Measurements from ENCODE around the gene TRNAU1AP.
A peak's percentile ranks its signal among the peaks of the same experiment; 100 is the strongest.
"Not testable (repeated sequence)": the region's sequence is repeated elsewhere in the genome, so short reads cannot be mapped to it uniquely, and the experiment has no call there.

The TRNAU1AP gene

DNA sequence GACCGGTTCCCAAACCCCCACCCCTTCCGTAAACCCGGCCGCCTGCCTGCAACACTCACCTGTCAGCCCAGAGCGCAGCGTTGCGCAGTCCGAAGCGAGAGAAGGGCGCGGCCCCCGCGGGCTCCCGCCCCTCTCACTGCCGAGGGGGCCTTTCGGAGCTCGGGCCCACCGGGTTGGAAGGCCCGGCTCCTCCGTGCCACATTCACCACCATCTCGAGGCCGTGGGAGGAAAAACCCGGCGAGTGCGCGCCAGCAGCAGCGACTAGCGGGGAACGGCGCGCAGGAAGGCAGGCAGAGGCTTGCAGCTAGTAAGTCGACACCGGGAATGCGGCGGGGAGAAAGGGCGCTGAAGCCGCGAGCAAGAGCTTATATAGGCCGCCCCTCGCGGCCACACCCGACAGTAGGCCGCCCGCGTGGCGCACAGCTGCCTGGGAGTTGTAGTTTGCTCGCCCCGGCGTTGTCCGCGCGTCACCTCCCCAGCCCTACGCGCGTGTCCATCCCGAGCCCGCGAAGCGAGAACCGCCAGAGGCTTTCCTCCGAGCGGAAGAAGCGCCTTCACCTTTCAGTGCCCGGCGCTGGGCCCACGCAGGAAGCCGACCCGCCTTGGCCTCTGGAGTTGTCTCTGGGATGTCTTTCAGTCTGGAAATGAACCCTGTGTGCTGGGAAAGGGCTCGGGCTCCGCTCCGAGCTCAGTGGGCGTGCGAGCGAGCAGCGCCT is 28.8 kb downstream of the TRNAU1AP start:
- peak overlapping the region; percentile 87 for H3K4me3 ChIP-seq (ENCODE audit: low read length)
- H3K9ac ChIP-seq (ENCODE audit: low read length) = peak overlapping the region; percentile 89
- H3K36me3 ChIP-seq (ENCODE audit: control insufficient read depth, insufficient read depth, low read length) = no peaks in the 10 kb centered on the region
- H3K27me3 ChIP-seq (ENCODE audit: control insufficient read depth, insufficient read depth, low read length) = no peaks in the 10 kb centered on the region
- H3K4me1 ChIP-seq (ENCODE audit: control insufficient read depth, insufficient read depth, low read length) = peaks cover 15% of the 10 kb centered on the region
- H3K9me3 ChIP-seq (ENCODE audit: control insufficient read depth, low read length) = no peaks in the 10 kb centered on the region

DNA sequence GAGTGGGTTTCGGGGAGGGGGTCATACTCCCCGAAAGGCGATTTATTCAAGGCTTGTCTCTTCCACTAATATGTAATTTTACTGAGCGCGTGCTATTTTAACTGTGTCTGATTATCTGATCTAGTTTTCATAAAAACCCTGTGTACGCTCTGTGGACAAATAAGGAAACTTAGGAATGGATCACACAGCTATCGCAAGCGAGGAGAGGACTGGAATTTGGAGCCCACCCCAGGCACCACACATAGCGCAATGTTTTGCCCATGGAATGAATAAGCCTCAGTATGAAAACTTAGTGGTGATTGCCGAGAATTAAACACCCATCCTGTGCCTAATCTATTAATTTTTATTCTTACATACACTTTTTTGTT is 29.3 kb downstream of the TRNAU1AP start:
- H3K9me3 ChIP-seq (ENCODE audit: control insufficient read depth, low read length) = no peaks in the 10 kb centered on the region
- peak overlapping the region; percentile 87 for H3K4me3 ChIP-seq (ENCODE audit: low read length)
- no peaks in the 10 kb centered on the region for H3K27me3 ChIP-seq (ENCODE audit: control insufficient read depth, insufficient read depth, low read length)
- peaks cover 15% of the 10 kb centered on the region for H3K4me1 ChIP-seq (ENCODE audit: control insufficient read depth, insufficient read depth, low read length)
- H3K9ac ChIP-seq (ENCODE audit: low read length) = peak overlapping the region; percentile 89
- no peaks in the 10 kb centered on the region for H3K36me3 ChIP-seq (ENCODE audit: control insufficient read depth, insufficient read depth, low read length)

DNA sequence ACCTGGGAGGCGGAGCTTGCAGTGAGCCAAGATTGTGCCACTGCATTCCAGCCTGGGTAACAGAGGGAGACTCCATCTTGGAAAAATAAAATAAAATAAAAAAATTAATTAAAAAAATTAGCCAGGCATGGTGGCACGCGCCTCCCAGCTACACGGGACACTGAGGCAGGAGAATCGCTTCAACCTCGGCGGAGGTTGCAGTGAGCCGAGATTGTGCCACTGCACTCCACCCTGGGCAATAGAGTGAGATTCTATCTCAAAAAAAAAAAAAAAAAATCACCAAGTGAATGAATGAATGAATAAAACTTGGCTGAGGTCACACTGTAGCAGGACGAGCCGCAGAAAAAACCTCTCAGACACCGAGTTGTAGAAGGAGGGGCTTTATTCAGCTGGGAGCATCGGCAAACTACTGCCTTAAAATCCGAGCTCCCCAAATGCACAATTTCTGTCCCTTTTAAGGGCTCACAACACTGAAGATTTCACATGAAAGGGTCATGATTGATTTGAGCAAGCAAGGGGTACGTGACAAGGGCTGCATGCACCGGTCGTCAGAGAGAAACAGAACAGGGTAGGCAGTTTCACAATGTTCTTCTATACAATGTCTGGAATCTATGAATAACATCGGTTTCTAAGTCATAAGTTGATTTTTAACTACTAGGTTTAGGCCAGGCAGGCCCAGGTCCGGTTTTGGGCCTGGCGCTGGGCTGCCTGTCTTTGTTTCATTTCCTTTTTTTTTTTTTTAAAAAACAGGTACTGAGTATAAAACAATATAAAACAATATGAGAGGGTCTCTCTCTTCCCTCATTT is 33.9 kb downstream of the TRNAU1AP start:
- not testable (repeated sequence) for H3K9ac ChIP-seq (ENCODE audit: low read length); H3K9me3 ChIP-seq (ENCODE audit: control insufficient read depth, low read length); H3K27me3 ChIP-seq (ENCODE audit: control insufficient read depth, insufficient read depth, low read length); H3K36me3 ChIP-seq (ENCODE audit: control insufficient read depth, insufficient read depth, low read length); H3K4me3 ChIP-seq (ENCODE audit: low read length)
- H3K4me1 ChIP-seq (ENCODE audit: control insufficient read depth, insufficient read depth, low read length) = peaks cover 16% of the 10 kb centered on the region

DNA sequence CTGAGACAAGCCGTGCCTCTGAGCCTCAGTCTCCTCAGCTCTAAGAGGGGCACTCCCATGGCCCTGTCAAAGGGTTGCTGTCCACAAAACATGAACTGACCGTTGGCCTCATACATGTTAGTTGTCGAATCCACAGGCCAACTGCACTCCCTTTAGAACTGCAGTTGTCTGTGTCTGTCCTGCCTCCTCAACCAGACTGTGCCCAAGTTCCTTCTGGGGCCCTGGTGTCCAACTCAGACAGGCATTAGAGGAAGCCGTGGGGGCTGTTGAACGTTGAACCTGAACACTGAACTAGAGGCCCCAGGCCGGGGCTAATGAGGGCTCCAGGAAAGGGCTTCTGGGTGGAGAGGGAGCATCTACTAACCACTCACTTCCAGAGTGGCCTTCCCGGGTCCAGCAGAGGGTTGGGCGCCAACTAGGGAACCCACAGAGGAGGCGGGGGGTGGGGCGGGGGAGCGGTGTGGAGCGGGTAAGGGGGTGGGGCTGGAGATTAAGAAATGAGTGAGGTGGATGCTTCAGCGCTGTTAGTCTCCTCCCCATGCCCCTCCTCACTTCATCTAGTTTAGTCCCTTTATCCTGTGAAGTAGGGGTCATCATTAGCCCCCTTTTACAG is 38.9 kb downstream of the TRNAU1AP start, which contains the start of gene RAB42:
Gene RAB42, plus strand, starts transcription at position 558 of the 613 bp plus-strand sequence. CDS start 247 bp downstream, outside the sequence.
- H3K4me1 ChIP-seq (ENCODE audit: control insufficient read depth, insufficient read depth, low read length) = peaks cover 22% of the 10 kb centered on the region
- peak within 1 kb of the TSS; percentile 53 for H3K9ac ChIP-seq (ENCODE audit: low read length)
- H3K27me3 ChIP-seq (ENCODE audit: control insufficient read depth, insufficient read depth, low read length) = peaks cover 3% of the 10 kb centered on the region
- H3K36me3 ChIP-seq (ENCODE audit: control insufficient read depth, insufficient read depth, low read length) = no peaks in the 10 kb centered on the region
- peak within 1 kb of the TSS; percentile 31 for H3K4me3 ChIP-seq (ENCODE audit: low read length)
- no peaks in the 10 kb centered on the region for H3K9me3 ChIP-seq (ENCODE audit: control insufficient read depth, low read length)

DNA sequence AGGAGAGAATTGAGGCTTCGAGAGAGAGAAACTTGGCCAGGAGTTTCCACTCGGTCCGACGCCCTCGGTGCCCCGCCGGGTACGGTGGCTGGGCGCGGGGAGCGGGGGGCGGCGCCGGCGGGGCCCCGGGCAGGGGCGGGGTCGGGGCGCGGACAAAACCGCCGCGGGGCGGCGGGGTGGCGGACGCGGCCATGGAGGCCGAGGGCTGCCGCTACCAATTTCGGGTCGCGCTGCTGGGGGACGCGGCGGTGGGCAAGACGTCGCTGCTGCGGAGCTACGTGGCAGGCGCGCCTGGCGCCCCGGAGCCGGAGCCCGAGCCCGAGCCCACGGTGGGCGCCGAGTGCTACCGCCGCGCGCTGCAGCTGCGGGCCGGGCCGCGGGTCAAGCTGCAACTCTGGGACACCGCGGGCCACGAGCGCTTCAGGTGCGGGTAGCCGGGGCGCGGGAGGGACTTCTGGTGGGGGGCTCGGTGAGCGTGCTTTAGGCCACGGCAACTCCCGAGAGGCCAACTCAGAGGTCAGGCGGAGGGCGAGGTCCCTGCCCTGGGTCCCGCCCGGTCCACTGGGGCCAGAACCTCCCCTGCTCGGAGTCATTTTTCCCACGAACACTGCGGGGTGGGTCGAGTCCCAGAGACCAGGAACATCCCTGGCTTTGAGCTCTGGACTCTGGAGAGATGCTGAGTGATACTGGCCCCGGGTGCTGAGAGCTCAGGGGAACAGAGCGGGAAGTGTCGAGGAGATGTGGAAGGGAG is 39.6 kb downstream of the TRNAU1AP start:
- Histone ChIP-seq H3K9ac (ENCODE audit: low read length) (peak overlapping the region; percentile 53), H3K4me1 (ENCODE audit: control insufficient read depth, insufficient read depth, low read length) (peaks cover 22% of the 10 kb centered on the region), H3K4me3 (ENCODE audit: low read length) (peak overlapping the region; percentile 31), H3K36me3 (ENCODE audit: control insufficient read depth, insufficient read depth, low read length) (no peaks in the 10 kb centered on the region), H3K9me3 (ENCODE audit: control insufficient read depth, low read length) (no peaks in the 10 kb centered on the region), H3K27me3 (ENCODE audit: control insufficient read depth, insufficient read depth, low read length) (peaks cover 3% of the 10 kb centered on the region)

DNA sequence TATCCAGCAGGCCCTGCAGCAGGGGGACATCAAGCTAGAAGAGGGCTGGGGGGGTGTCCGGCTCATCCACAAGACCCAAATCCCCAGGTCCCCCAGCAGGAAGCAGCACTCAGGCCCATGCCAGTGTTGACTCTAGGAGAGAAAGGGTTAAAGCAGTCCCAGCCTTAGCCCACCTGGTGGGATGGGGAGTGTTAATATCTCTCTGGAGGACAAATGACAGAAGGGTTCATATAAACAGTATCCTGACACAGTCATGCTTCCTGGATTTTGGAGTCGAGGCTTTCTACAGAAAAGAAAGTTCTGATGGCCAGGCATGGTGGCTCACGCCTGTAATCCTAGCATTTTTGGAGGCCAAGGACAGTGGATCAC is 41.1 kb downstream of the TRNAU1AP start:
- not testable (repeated sequence) for H3K9me3 ChIP-seq (ENCODE audit: control insufficient read depth, low read length); H3K4me3 ChIP-seq (ENCODE audit: low read length); H3K27me3 ChIP-seq (ENCODE audit: control insufficient read depth, insufficient read depth, low read length); H3K9ac ChIP-seq (ENCODE audit: low read length); H3K36me3 ChIP-seq (ENCODE audit: control insufficient read depth, insufficient read depth, low read length)
- peaks cover 22% of the 10 kb centered on the region for H3K4me1 ChIP-seq (ENCODE audit: control insufficient read depth, insufficient read depth, low read length)

DNA sequence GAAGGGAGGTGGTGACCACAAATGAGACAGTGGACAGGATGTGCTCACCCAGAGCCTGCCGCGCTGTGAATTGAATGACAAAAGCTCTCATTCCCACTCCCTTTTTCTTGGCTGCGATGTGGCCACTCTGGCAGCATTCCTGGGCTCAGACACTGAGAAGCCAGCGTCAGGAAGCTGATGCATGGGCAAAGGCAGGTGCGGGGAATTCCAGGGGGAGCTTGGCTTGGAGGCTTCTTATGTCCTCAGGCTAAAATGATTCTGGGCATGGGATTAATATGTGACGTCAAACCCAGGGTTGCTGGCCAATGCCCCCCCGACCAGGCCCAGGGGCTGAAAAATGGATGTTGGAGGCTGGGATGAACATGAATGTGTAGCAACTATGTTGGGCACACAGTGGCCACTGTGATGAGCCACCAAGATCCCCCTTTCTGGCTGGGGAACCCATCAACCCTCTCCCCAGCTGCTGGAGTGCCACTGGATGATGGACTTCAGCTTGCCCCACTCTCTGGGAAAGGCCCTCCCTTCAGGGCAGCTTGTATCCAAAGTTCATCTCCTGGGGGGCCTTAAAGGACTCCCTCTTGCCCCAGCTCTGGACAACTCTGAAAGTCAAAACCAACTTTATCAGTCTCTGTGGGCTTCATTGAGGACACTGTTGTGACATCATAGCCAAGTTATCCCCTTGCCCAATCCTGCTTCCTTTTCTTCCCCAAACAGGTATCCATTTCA is 42.0 kb downstream of the TRNAU1AP start:
- H3K4me3 ChIP-seq (ENCODE audit: low read length); H3K9ac ChIP-seq (ENCODE audit: low read length); H3K27me3 ChIP-seq (ENCODE audit: control insufficient read depth, insufficient read depth, low read length); H3K36me3 ChIP-seq (ENCODE audit: control insufficient read depth, insufficient read depth, low read length); H3K9me3 ChIP-seq (ENCODE audit: control insufficient read depth, low read length): not testable (repeated sequence)
- H3K4me1 ChIP-seq (ENCODE audit: control insufficient read depth, insufficient read depth, low read length) = peaks cover 17% of the 10 kb centered on the region

DNA sequence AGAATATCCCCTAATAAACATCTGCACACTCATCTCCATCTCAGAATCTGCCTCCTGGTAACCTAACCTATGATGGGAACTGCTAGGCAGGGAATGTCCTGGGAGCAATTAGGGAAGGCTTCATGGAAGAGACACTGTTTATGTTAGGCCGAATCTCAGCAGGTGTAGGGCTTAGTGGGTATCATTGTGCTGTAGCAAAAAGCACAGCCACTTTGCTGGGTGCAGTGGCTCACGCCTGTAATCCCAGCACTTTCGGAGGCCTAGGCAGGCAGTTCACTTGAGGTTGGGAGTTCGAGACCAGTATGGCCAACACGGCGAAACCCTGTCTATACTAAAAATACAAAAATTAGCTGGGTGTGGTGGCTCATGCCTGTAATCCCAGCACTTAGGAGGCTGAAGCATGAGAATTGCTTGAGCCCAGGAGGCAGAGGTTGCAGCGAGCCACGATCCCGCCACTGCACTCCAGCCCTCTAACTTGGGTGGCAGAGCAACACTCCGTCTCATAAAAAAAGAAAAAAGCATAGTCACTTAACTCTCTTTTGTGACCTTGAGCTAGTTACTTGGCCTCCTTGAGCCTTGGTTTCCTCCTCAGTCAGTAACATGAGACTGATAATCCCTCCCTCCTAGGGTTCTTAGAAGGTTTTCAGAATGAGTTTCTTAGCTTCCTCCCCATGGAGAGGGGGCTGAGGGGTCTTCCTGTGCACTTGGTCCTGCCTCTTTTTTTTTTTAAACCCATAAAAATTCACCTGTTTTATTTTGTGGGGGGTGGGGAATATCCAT is 42.7 kb downstream of the TRNAU1AP start:
- Histone ChIP-seq H3K9ac (ENCODE audit: low read length) (no peak overlapping the region), H3K36me3 (ENCODE audit: control insufficient read depth, insufficient read depth, low read length) (no peaks in the 10 kb centered on the region), H3K9me3 (ENCODE audit: control insufficient read depth, low read length) (no peaks in the 10 kb centered on the region), H3K4me1 (ENCODE audit: control insufficient read depth, insufficient read depth, low read length) (peaks cover 11% of the 10 kb centered on the region), H3K4me3 (ENCODE audit: low read length) (no peak overlapping the region), H3K27me3 (ENCODE audit: control insufficient read depth, insufficient read depth, low read length) (peaks cover 3% of the 10 kb centered on the region)

DNA sequence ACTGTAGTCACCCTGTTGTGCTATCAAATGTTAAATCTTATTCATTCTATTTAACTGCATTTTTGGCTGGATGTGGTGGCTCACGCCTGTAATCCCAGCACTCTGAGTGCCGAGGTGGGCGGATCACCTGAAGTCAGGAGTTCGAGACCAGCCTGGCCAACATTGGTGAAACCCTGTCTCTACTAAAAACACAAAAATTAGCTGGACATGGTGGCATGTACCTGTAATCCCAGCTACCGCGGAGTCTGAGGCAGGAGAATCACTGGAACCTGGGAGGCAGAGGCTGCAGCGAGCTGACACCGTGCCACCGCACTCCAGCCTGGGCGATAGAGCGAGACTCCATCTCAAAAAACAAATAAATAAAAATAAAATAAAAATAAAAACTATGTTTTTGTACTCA is 43.4 kb downstream of the TRNAU1AP start:
- not testable (repeated sequence) for H3K36me3 ChIP-seq (ENCODE audit: control insufficient read depth, insufficient read depth, low read length); H3K9ac ChIP-seq (ENCODE audit: low read length); H3K9me3 ChIP-seq (ENCODE audit: control insufficient read depth, low read length); H3K27me3 ChIP-seq (ENCODE audit: control insufficient read depth, insufficient read depth, low read length); H3K4me3 ChIP-seq (ENCODE audit: low read length); H3K4me1 ChIP-seq (ENCODE audit: control insufficient read depth, insufficient read depth, low read length)

DNA sequence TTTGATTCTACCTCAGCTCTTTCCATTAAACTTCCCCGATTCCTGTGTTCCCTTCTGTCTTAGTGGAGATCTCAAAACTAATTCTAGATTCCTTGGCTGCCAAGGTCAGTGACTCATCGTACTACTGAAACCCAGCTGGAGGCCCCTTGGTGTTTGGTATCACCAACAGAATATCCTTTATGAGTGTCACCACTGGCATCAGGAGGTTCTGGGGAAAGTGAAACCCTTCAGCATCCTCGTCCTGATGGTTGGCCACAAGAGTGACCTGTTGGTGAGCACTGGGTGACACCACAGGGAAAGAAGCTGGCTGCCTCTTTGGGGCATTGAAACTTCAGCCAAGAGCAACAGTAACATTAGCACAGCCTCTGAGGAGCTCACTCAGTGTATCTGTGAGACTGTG is 48.8 kb downstream of the TRNAU1AP start:
- H3K4me3 ChIP-seq (ENCODE audit: low read length) = no peak overlapping the region
- peaks cover 7% of the 10 kb centered on the region for H3K36me3 ChIP-seq (ENCODE audit: control insufficient read depth, insufficient read depth, low read length)
- H3K9me3 ChIP-seq (ENCODE audit: control insufficient read depth, low read length) = no peaks in the 10 kb centered on the region
- no peaks in the 10 kb centered on the region for H3K4me1 ChIP-seq (ENCODE audit: control insufficient read depth, insufficient read depth, low read length)
- no peaks in the 10 kb centered on the region for H3K27me3 ChIP-seq (ENCODE audit: control insufficient read depth, insufficient read depth, low read length)
- H3K9ac ChIP-seq (ENCODE audit: low read length) = no peak overlapping the region
